HG03460 (cell line): ENCODE data around the gene ADARB2.

Source experiments
- ATAC-seq: cut with Tn5 transposase; IDR thresholded peaks from one replicate; pipeline ENCODE4 v1.9.1; 2021; ENCODE audit not compliant: unreplicated experiment

Gene ADARB2

DNA sequence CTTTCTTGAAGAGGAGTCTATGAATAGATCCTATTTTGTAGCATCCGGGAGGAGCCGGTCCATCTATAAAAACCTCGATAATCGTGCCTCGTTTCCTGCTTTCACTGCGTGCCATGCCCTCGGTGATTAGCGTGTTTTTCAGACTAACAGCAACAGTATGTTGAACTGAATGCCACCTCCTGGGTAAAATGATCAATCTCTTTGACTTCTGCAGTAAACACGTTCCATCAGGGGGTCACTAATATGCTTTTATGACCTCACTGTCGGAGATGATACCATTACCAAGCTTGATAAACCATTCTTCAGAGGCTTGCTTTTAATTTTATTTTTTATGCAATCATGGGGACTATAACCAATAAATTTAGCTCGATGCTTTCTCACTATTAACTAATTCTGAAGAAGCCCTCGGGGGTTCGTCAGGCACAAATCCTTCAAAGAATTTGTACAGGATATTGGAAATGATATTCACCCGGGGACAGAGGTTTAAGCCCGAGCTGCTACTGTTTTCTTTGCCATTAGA is 228.3 kb downstream of the ADARB2 start:
- ATAC-seq: no peak

DNA sequence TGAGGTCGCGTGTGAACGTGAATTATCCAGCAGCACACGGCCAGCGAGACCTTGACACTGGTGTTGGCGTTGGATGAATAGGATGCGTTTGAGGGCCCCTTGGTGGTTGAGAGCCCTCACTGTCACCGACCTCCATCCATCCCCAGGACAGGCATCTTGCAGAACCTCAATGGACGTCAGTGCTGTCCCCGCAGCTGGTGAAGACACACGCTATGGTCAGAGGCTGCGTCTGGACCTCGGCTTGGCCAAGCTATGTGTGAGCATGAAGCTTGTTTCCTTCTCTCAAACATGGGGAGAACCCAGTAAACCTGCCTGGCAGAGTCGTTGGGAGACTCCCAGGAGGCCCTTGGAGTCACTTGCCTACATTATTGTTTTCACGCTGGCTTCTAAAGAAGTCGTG is 229.2 kb downstream of the ADARB2 start:
- no peak for ATAC-seq

DNA sequence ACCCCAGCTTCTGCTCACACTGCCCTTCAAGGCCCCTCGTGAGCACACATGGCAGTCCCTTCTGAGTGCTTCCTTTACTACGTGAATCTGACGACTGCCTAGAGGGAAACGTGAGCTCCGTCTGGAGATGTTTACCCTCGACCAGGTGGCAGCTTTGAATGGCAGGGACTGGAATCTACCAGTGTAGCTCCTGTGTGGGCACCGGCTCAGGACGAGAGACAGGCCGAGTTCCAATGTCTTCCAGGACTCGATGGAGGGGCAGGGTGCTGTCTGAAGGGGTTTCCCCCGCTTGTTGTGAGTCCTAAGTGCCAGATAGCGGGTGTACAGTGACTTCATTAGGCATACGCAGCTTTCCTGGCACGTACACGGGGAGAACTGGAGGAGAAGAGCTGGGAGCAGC is 229.9 kb downstream of the ADARB2 start:
- no peak for ATAC-seq

DNA sequence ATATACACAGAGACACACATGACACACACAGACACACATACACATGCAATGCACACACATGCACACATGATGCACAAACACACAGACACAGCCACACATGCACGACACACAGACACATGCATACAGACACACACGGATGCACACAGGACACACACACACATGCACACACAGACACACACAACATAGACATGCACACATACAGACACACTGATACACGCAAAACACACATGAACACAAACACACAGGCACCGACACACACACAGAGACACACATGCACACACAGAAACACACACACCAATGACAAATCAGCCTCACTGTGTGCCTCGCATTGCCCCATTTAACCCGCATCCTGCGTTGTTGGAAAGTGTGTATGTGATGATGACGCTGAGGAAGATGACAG is 232.4 kb downstream of the ADARB2 start:
- ATAC-seq: no peak

DNA sequence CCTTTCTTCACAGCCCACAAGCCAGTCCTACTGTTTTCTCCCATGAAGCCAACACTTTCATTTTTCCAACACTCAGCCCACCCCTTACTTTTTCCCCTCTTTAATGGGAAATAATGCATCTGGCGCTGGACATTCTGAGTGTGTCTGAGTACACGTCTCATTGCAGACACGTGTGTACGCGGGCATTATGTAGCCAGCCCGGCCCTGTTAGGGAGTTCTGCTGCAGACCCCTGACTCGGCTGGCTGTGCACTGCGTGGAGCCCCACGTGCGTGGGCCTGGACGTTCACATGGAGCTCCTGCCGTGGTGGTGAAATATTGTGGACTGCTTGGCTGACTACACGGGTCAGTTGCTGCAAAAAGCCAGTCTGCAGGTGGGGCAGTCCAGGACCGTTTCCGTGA is 233.0 kb downstream of the ADARB2 start:
- ATAC-seq: no peak

DNA sequence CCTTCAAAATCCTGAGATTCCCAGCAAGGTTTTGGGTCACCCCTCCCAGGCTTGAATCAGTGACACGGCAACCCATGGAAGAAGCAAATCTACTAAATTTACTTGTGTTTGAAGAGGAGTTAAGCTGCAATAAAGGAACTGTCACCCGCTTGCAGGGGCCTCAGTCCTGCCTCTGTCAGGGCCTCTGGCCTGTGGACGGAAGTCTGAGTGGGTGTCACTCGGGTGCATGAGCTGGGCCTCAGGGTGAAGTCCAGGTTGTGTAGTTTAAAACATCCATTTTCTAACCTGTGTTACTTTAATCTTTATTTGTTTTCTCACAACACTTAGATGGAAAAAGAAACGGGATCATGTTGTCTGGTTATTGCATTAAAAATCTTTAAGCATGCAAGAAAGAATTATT is 234.9 kb downstream of the ADARB2 start:
- ATAC-seq: no peak

DNA sequence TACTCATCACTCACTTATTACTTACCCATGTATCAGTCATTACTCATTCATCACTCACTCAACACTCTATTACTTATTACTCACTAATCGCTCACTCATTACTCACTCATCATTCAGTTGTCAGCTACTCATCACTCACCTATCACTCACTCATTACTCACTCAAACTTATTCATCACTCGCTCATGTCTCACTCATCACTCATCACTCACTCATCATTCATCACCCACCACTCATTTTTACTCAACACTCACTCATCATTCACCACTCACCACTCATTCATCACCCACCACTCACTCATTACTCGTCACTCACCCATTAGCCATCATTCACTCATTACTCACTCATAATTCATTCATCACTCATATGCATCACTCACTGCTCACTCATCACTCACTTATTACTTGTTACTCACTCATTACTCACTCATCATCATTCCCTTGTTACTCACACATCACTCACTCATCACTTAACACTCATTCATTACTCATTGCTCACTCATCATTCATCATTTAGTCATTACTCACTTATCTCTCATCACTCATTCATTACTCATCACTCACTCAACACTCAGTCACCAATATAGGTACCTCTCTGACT is 237.9 kb downstream of the ADARB2 start:
- ATAC-seq: no peak

DNA sequence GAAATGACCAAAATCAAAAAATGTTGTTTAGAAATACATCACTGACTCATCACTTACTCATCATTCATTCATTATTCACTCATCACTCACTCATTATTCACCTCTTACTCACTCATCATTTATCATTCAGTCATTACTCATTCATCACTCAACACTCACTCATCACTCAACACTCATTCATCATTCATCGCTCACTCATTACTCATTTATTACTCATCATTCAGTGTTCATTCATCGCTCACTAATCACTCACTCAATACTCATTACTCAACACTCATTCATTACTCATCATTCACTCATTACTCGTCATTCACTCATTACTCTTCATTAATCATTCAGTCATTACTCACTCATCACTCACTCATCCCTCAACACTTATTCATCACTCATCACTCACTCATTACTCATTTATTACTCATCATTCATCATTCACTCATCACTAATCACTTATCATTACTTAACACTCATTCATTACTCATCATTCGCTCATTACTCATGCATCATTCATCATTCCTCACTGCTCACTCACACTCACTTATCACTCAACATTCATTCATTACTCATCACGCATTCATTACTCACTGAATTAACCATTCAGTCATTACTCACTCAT is 238.5 kb downstream of the ADARB2 start:
- ATAC-seq: no peak

DNA sequence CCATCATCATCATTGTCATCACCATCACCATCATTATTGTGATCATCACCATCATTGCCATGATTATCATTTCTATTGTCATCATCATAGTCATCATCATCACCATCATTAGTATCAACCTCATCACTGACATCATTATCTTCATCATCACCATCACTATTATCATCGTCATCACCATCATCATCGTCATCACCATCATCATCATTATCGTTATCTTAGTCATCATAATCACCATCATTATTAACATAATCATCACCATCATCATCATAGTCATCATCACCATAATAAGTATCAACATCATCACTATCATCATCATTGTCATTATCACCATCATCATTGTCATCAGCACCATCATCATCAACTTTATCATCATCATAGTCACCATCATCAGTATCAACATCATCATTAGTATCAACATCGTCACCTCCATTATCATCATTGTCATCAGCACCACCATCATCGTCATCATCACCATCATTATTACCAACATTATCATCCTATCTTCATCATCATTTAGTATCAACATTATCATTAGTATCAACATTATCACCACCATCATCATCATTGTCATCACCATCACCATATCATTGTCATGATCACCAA is 241.3 kb downstream of the ADARB2 start:
- ATAC-seq: no peak

DNA sequence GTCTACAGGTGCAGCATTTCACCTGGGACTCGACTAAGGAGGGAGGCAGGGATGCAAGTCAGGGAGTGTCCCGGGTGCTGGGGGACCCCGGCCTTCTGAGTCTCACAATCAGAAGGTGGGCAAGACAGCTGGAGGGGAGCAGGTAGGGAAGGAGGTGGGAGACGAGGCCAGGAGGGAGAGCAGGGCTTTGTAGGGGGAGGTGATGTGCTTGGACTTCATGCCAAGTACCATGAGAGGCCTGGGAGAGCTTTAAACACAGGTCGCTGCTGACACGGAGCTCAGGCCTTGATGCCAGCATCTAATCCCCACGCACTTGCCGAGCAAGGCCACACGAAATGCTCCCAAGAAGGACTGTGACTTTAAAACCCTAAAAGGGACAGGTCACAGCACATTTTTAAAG is 244.7 kb downstream of the ADARB2 start:
- ATAC-seq: no peak

DNA sequence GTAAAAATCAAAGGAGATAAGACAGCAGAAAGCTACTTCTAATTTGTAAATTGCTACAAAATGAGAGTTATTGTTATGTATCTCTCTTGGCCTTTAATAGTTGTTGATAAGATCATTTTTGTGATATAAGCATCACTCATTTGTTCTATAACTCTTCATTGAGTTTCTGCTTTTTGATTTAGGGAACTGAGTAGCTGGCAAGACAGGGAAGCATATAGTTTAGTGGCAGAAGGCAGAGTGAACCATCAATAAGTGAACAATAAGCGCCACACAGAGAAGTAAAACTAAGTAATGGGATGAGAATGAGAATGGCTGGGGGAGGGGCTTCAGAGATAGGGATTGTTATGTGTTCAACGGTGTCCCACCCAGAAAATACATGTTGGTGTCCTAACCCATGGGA is 245.4 kb downstream of the ADARB2 start:
- ATAC-seq: no peak

DNA sequence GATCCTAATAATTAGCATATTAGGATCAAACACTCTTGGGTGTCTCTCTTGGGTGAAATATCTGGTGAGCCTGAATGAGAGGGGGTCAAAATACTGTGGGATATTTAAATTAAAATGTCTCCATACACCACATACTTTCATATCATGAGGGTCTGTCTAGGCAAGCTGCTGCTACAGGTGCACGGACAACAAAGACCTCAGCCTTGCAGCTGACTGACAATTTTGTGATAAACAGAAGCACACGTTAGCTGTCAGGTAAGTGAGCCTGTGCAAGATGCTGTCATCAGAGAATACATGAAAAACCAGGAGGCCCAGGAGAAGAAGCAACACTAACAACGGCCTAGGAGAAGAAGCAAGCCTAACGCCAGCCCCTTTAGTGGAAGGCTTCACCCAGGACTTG is 247.5 kb downstream of the ADARB2 start:
- ATAC-seq: no peak

DNA sequence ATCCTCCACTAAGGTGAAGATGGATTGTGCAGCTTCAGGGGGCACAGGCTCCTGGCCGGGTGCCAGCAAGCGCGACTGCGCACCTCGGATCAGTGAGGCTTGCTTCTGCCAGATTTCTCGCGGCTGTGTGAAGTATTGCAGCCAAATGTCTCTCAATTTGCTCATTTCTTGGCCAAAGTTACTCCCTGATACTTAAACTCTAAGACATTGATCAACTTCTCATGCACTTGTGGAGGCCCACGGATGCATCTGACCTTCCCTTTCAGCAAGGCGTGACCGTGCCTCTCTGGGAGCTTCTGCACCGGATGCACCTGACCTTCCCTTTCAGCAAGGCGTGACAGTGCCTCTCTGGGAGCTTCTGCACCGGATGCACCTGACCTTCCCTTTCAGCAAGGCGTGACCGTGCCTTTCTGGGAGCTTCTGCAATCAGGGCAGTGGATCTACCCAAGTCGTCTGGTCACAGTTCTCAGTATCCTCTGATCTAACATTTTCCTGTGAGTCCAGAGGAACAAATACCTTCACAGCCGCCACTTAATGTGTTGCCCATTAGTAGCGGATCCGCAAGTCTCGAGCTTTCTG is 248.3 kb downstream of the ADARB2 start:
- ATAC-seq: peak; percentile 96

DNA sequence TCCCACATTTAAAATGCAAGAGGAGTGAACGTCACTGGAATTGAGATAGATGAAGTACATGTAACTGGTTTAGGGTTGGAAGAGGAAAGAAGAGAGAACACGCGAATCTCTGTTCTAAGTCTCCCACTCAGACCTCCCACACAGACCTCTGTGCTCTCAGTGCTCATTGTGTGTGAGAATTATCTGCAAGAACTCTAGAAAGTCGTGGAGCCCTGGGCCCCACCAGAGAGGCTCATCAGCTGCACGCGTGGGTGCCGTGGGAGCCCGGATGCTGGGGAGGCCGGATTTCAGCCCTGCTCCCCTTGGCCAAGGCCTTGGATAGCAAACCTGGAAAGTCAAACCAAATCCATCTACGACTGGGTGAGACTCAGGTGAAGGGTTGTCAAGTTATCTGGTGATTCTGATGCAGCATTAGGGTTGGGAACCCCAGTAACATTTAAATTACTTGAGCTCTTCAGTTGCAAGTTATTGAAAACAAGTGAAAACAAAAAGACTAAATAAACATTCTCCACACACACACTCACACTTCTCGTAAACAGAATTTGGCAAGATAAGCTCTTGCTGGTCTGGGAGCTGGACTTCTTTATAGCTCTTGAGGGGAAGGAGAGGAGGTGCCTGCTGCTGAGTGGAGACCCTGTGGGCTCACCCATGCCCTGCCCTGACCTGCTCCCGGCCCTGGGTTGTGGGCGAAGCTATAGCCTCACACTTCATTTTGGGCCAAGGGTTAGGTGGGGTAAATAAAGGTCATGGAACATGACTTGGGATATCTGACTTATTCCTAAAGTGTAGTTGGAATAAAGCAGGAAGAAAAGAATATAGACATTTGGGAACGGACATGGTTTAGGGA is 250.3 kb downstream of the ADARB2 start:
- no peak for ATAC-seq

DNA sequence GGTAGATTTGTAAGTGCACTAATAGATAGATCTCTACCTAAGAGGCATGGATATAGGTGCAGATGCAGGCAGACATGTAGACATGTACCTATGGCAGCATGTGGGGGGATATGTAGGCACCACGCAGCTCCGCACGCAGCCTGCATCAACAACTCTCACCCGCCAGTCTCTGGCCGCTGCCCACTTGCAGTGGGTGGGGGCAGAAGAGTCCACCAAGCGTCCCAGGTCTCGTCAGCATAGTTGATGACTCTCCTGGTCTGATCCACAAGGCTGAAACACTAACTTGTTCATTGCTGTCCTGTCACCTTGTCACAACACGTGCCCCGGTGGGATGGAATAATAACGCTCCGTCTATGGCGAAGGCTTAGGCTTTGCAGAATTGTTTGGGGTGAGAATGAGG is 252.0 kb downstream of the ADARB2 start:
- no peak for ATAC-seq

DNA sequence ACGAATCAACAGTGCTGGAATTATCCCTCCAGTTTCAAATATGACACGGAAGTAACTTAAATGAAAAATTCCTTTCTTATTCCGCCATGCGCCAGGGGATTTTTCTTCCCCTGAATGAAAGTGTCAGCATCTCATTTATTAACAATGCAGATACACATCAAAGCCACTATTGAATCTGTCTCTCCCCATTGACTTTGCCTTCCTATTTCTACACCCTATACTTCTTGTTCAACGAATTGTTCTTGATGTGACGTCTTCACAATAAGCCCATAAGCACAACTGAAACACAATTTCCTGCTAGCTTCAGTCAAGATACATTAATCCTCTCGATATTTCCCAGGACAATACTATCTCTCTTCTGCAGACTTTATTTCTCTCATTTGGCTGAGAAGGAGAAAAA is 253.5 kb downstream of the ADARB2 start:
- no peak for ATAC-seq

DNA sequence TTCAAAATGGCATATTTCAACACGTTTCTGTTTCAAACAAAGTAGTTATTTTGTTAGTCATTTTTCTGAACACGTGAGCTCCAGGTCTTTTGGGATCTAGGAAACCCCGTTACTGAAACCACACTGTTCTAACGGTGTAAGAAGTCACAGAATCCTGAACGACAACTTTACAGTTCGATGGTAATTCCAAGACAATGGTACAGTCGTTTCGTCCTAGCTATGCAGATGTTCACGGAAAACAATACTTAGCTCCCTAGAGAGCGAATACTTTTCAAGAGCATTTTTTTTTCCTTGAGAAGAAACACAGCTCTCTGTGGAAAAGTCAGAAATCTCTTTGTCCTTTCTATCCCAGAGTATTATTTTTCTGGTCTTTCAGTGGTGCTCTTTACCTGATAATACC is 254.1 kb downstream of the ADARB2 start:
- ATAC-seq: no peak

DNA sequence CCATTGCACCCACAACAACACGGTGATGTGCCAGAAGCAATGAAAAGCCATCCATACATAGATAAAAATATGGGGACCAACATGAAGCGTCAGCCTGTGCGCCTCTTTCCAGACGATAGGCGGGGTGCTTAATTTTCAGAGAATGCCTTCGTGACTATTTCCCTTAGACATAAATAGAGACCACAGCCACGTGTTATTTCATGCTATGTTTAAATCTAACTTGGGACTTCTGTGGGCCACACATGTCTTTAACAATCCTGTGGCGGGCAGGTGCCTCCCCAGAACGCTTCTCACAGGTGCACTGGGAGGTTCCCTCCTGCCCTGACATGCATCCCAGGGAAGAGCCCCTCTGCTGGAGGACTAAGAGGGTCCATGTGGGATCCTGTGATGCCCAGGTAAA is 259.7 kb downstream of the ADARB2 start:
- ATAC-seq: no peak

DNA sequence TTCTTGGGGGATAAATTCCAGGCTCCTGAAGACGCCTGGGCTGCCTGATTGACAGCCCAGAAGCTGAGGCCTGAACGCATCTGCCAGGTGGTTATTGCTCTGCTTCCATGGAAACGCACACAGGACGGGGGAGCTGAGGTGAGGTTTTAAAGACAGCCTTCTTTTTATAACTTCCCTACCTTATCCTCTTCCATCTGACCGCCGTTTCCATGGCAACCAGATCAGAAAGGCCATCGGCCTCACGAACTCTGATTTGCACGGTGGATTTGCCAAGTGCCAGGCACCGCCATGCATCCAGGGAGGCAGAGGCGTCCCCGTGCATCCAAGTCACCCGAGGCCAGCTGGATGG is 260.9 kb downstream of the ADARB2 start:
- no peak for ATAC-seq

DNA sequence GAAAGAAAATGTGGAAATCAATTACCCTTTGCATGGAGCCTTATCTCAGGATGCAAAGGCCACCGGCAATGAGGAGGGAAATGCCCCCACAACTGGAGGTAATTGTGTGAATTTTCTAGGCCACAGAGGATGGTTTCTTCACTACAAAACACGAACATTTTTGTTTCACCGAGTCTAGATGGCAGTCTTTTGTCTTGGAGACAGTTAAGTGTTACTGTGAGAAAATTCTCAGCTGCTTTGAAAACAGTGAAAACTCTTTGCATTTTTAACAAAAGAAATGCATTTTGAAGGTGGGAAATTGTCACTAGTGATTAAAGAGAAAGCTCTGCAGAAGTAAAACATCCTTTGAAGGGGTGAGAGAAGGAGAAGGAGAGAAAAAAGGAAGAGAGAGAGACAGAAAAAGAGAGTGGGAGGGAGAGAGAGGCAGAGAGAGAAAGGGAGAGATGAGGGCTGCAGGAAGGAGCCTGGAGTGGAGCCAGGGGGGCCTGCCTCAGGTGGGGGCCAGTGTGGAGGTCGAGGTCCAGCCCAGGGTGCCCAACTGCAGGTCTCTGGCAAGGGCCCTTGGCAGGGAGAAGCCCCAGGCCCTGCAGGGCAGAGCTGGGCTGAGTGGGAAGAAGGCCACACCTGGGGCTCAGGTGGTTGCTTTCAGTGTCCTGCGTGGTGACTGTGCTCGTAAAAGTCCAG is 261.4 kb downstream of the ADARB2 start:
- ATAC-seq: no peak

DNA sequence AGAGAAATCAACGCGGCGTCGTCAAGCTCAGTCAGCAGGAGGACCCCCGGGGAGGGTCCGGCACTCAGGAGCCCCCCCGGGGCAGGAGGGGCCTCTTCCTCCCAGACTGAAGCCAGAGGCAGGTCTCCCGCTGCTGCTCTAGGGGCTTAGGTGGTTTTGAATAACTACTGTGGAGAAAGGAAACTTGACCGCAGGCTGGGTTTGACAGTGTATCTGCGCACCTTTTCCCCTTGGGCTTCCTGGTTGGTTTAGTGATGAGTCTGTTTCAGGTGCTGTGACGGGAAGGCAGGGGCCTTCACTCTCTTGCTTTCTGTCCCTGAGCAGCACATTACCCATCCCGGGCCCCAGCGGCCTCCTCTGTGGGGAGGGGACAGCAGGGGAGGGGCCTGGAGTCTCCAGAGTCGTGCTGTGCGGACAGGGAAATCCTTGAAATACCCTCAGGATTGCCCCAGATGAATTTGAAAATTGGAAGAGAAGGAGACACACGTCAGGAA is 262.2 kb downstream of the ADARB2 start:
- ATAC-seq: no peak
